VCaP (cell line): ENCODE measurements around the gene GPBP1L1.
"Not testable (repeated sequence)": the region's sequence is repeated elsewhere in the genome, so short reads cannot be mapped to it uniquely, and the experiment has no call there.

ENCODE experiments used
- H3K27ac ChIP-seq: fragments of 450-650 bp; 2 replicates; pipeline ENCODE4 v1.5.1; 2017
- TF ChIP-seq, protein P1 (sequence below): fragments of 450-650 bp; conservative IDR thresholded peaks from 2 replicates; pipeline ENCODE4 v1.5.1; 2017; ENCODE audit warnings: mild to moderate bottlenecking, moderate library complexity

The GPBP1L1 gene

GRCh38 chr1:45677751-45678245, 8.5 kb downstream of the GPBP1L1 start:
- H3K27ac ChIP-seq, result no peak overlapping the region
- TF ChIP-seq, protein P1, sequence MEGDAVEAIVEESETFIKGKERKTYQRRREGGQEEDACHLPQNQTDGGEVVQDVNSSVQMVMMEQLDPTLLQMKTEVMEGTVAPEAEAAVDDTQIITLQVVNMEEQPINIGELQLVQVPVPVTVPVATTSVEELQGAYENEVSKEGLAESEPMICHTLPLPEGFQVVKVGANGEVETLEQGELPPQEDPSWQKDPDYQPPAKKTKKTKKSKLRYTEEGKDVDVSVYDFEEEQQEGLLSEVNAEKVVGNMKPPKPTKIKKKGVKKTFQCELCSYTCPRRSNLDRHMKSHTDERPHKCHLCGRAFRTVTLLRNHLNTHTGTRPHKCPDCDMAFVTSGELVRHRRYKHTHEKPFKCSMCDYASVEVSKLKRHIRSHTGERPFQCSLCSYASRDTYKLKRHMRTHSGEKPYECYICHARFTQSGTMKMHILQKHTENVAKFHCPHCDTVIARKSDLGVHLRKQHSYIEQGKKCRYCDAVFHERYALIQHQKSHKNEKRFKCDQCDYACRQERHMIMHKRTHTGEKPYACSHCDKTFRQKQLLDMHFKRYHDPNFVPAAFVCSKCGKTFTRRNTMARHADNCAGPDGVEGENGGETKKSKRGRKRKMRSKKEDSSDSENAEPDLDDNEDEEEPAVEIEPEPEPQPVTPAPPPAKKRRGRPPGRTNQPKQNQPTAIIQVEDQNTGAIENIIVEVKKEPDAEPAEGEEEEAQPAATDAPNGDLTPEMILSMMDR, result no peak

DNA sequence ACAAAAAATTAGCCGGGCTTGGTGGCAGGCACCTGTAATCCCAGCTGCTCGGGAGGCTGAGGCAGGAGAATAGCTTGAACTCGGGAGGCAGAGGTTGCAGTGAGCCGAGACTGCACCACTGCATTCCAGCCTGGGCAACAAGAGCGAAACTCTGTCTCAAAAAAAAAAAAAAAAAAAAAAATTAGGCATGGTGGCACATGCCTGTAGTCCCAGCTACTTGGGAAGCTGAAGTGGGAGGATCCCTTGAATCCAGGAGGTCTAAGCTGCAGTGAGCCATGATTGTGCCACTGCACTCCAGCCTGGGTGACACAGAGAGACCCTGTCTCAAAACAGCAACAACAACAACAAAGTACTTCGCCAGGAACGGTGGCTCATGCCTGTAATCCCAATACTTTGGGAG, 9.8 kb downstream of the GPBP1L1 start:
- H3K27ac ChIP-seq, result not testable (repeated sequence)

DNA sequence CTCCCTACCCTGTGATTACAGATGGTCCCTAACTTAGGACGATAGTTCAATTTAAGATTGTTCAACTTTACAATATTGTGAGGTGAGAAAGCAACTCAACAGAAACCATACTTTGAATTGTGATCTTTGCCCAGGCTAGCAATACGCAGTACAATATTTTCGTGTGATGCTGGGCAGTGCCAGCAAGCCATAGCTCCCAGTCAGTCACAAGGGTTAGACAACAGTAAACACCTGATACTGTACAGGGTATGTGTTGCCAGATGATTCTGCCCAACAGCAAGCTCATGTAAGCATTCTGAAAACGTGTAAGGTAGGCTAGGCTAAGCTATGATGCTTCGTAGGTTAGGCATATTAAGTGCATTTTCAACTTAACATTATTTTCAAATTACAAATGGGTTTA, 11.9 kb downstream of the GPBP1L1 start:
- no peak overlapping the region for H3K27ac ChIP-seq
- TF ChIP-seq, protein P1, result no peak

- no peak overlapping the region for H3K27ac ChIP-seq
- TF ChIP-seq, protein P1, result no peak
Measured at GRCh38 chr1:45673956-45674355, 12.4 kb downstream of the GPBP1L1 start.

GRCh38 chr1:45669859-45670655, 16.3 kb downstream of the GPBP1L1 start:
- no peak overlapping the region for H3K27ac ChIP-seq
- TF ChIP-seq, protein P1, result no peak

DNA sequence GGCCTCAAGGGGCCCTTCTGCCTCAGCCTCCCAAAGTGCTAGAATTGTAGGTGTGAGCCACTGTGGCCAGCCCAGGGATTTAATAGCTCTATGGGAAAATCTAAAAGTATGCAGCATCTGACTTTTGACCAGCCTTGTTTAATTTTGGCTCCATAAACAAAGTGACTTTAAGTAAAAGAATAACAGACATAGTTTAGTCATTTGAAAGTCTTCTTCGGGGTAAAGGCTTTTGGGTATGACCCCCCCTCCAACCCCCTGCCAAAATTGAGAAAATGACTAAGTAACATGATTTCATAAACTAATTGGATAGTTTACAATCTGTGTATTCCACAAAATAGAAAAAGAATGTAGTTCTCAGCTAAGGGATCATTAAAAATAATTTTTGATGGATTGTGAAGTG, 17.0 kb downstream of the GPBP1L1 start:
- no peak overlapping the region for H3K27ac ChIP-seq
- TF ChIP-seq, protein P1, result no peak

DNA sequence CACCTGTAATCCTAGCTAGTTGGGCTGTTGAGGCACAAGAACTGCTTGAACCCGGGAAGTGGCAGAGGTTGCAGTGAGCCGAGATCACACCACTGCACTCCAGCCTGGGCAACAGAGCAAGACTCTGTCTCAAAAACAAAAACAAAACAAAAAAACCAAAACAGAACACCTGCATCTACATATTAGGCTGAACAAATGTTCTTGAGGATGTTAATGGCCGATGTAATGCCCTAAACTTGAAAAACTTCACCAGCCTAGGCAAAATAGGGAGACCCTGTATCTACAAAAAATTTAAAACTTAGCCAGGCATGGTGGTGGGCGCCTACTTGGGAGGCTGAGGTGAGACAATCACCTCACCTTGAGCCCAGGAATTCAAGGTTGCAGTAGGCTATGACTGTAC, 17.8 kb downstream of the GPBP1L1 start:
- TF ChIP-seq, protein P1, result no peak
- no peak overlapping the region for H3K27ac ChIP-seq

GRCh38 chr1:45667321-45668111, 18.8 kb downstream of the GPBP1L1 start:
- no peak overlapping the region for H3K27ac ChIP-seq
- TF ChIP-seq, protein P1, result no peak
